ENCODE measurements around the gene SUSD6. TPM values are rescaled to one million over a fixed set of nuclear protein-coding genes. Genes with fewer than 3 reads are reported as not detected.

The SUSD6 gene
- total RNA-seq, 3 donors from 2014 or later (not counting 1 experiment from before 2014, with no cell fraction given): 119 to 144 (median 140) TPM

DNA sequence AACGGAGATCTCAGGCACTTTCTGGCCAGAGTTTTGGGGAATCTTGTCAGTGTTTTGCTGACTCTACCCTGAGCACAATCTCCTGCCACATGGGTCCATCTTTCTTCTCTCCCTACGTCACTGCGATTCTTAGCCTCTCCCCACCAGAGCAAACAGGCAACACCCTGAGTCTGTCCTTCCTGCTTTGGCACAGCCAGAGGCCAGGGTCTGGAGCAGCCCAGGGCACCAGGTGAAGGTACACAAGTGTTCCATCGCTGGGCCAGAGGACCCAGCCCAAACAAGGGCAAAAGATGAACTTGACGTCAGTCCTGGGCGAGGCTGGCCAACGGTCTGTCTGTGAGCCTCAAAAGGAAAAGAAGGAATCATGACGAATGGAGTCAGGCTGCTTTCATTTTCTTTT, 24.0 kb upstream of the SUSD6 start:
- ATAC-seq (no peak), DNase-seq (no peak)
- TF ChIP-seq, protein P1, sequence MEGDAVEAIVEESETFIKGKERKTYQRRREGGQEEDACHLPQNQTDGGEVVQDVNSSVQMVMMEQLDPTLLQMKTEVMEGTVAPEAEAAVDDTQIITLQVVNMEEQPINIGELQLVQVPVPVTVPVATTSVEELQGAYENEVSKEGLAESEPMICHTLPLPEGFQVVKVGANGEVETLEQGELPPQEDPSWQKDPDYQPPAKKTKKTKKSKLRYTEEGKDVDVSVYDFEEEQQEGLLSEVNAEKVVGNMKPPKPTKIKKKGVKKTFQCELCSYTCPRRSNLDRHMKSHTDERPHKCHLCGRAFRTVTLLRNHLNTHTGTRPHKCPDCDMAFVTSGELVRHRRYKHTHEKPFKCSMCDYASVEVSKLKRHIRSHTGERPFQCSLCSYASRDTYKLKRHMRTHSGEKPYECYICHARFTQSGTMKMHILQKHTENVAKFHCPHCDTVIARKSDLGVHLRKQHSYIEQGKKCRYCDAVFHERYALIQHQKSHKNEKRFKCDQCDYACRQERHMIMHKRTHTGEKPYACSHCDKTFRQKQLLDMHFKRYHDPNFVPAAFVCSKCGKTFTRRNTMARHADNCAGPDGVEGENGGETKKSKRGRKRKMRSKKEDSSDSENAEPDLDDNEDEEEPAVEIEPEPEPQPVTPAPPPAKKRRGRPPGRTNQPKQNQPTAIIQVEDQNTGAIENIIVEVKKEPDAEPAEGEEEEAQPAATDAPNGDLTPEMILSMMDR (IDR thresholded peaks at IDR 0.05): no peak
- Histone ChIP-seq H3K9me3 (ENCODE audit: control insufficient read depth, insufficient read depth, low read length) (no peaks in the 10 kb centered on the region), H3K4me3 (ENCODE audit: low read length) (no peak overlapping the region), H3K36me3 (ENCODE audit: control insufficient read depth, insufficient read depth, low read length) (no peaks in the 10 kb centered on the region), H3K27me3 (ENCODE audit: control insufficient read depth, insufficient read depth, low read length) (no peaks in the 10 kb centered on the region), H3K4me1 (ENCODE audit: control insufficient read depth, insufficient read depth, low read length) (no peaks in the 10 kb centered on the region), H3K27ac (ENCODE audit: low read length) (no peak overlapping the region)
- Mint-ChIP-seq H3K27ac (no peak overlapping the region), H3K4me1 (peaks cover 5 to 6% of the 10 kb centered on the region in 2 donors), H3K4me3 (no peak overlapping the region), H3K27me3 (ENCODE audit: low read depth in 2 of 2) (no peaks in the 10 kb centered on the region), H3K9me3 (no peaks in the 10 kb centered on the region), H3K36me3 (no peaks in the 10 kb centered on the region)
- intact Hi-C loops (cut with micrococcal nuclease): loop anchor here (10.0 kb wide), 1 partner anchor 437 kb away; no protein-coding TSS in a partner anchor
- WGBS (ENCODE audit: insufficient coverage): 72% methylated on average over 8 of the region's 8 CpGs

DNA sequence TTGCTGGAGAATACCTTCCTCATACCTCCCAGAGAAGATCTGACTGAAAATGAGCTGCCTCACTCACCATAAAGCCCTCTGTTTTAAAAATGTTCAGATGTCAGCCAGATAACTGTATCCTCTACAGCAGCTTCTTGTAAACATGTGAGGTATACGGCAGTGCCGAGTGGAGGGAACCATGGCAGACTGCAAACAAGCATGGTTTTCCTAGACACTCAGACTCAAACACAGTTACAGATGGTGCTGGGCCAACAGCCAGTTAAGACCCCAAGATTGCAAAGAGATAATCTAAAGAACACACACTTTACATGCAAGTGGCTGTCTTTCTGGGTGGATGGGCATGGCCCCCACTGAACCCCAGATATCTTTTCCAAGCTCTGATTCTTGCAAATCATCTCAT, 20.1 kb upstream of the SUSD6 start:
- TF ChIP-seq, protein P1 (IDR thresholded peaks at IDR 0.05): no peak
- H3K27me3 ChIP-seq (ENCODE audit: control insufficient read depth, insufficient read depth, low read length): no peaks in the 10 kb centered on the region
- DNase-seq (no peak), ATAC-seq (no peak)
- Mint-ChIP-seq H3K36me3 (no peaks in the 10 kb centered on the region), H3K27me3 (ENCODE audit: low read depth in 2 of 2) (no peaks in the 10 kb centered on the region), H3K27ac (no peak overlapping the region), H3K4me1 (no peaks in the 10 kb centered on the region), H3K9me3 (no peaks in the 10 kb centered on the region), H3K4me3 (no peak overlapping the region)
- H3K4me3 ChIP-seq (ENCODE audit: low read length): no peak overlapping the region
- 98% methylated on average over 2 of the region's 2 CpGs for WGBS (ENCODE audit: insufficient coverage)
- no peak overlapping the region for H3K27ac ChIP-seq (ENCODE audit: low read length)
- no peaks in the 10 kb centered on the region for H3K36me3 ChIP-seq (ENCODE audit: control insufficient read depth, insufficient read depth, low read length)
- intact Hi-C loops (cut with micrococcal nuclease): no loop called here
- H3K9me3 ChIP-seq (ENCODE audit: control insufficient read depth, insufficient read depth, low read length): no peaks in the 10 kb centered on the region
- no peaks in the 10 kb centered on the region for H3K4me1 ChIP-seq (ENCODE audit: control insufficient read depth, insufficient read depth, low read length)

DNA sequence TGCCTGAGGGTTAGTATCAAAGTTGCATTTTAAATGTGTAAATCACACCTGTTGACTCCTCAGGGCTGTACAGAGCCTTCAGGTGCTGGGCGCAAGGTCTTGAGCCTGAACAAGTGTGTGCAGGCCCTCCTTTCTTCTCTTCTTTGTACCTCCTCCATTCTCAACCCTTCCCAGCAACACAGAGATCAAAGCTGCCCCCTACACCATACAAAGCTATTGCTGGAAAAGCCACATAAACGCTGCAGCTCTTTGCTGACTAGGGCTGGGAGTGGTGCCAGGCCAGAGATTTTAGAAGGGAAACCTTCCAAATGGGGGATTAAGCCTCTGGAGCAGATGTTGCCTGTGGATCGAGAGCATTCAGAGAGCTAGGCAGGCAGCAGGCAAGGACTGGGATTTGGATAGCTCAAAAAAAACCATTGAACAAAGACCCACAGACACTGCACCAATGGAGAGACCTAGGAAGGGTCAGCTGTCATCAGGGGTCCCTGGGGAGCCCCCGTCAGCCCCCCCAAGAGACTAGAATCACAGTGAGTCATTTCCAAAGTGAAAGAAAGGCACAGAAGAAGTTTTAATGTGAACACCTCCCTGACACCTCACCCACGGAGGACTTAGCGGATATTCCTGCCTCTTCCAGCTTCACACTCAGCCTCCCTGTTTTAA, 18.2 kb upstream of the SUSD6 start:
- DNase-seq (no peak), ATAC-seq (no peak)
- intact Hi-C loops (cut with micrococcal nuclease): no loop called here
- H3K36me3 Mint-ChIP-seq: no peaks in the 10 kb centered on the region
- Histone ChIP-seq H3K27me3 (ENCODE audit: control insufficient read depth, insufficient read depth, low read length) (no peaks in the 10 kb centered on the region), H3K36me3 (ENCODE audit: control insufficient read depth, insufficient read depth, low read length) (no peaks in the 10 kb centered on the region), H3K27ac (ENCODE audit: low read length) (no peak overlapping the region), H3K4me3 (ENCODE audit: low read length) (no peak overlapping the region), H3K4me1 (ENCODE audit: control insufficient read depth, insufficient read depth, low read length) (no peaks in the 10 kb centered on the region), H3K9me3 (ENCODE audit: control insufficient read depth, insufficient read depth, low read length) (no peaks in the 10 kb centered on the region)
- H3K4me1 Mint-ChIP-seq: no peaks in the 10 kb centered on the region
- H3K4me3 Mint-ChIP-seq: no peak overlapping the region
- 73% methylated on average over 6 of the region's 6 CpGs for WGBS (ENCODE audit: insufficient coverage)
- TF ChIP-seq, protein P1 (IDR thresholded peaks at IDR 0.05): no peak
- H3K27me3 Mint-ChIP-seq (ENCODE audit: low read depth in 2 of 2): no peaks in the 10 kb centered on the region
- no peaks in the 10 kb centered on the region for H3K9me3 Mint-ChIP-seq
- no peak overlapping the region for H3K27ac Mint-ChIP-seq

DNA sequence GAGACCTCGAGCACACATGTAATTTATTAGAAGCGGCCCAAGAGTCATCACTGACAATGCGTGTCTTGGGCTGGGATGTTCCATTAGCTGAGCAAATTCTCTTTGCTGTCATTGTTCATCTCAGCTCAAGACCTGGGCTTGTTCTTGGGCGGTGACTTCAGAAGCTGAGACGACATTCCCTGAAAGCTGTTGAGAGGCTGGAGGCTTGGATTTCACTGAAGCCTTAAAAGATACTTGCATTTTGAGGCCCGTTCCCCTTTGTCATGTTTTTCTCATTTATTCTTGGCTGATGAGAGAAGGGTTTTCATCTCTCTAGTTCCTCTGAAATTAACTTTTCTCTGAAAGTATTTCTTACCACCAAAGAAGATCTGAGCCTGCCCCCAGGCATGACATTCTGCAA, 16.6 kb upstream of the SUSD6 start:
- intact Hi-C loops (cut with micrococcal nuclease): no loop called here
- H3K27me3 Mint-ChIP-seq (ENCODE audit: low read depth in 2 of 2): no peaks in the 10 kb centered on the region
- DNase-seq (no peak), ATAC-seq (no peak)
- TF ChIP-seq, protein P1 (IDR thresholded peaks at IDR 0.05): no peak
- WGBS (ENCODE audit: insufficient coverage): 96% methylated on average over 5 of the region's 6 CpGs
- H3K4me3 Mint-ChIP-seq: no peak overlapping the region
- no peak overlapping the region for H3K27ac Mint-ChIP-seq
- Histone ChIP-seq H3K4me3 (ENCODE audit: low read length) (no peak overlapping the region), H3K9me3 (ENCODE audit: control insufficient read depth, insufficient read depth, low read length) (no peaks in the 10 kb centered on the region), H3K27me3 (ENCODE audit: control insufficient read depth, insufficient read depth, low read length) (no peaks in the 10 kb centered on the region), H3K4me1 (ENCODE audit: control insufficient read depth, insufficient read depth, low read length) (no peaks in the 10 kb centered on the region), H3K27ac (ENCODE audit: low read length) (no peak overlapping the region), H3K36me3 (ENCODE audit: control insufficient read depth, insufficient read depth, low read length) (no peaks in the 10 kb centered on the region)
- no peaks in the 10 kb centered on the region for H3K4me1 Mint-ChIP-seq
- H3K36me3 Mint-ChIP-seq: no peaks in the 10 kb centered on the region
- no peaks in the 10 kb centered on the region for H3K9me3 Mint-ChIP-seq
